Inflammatory macrophage treated with lipopolysaccharide for 4 hours (primary cell): Measurements from ENCODE around the gene GDE1.

Experiments
- DNase-seq: peaks from one replicate; pipeline ENCODE4 v3.0.0-alpha.2; 2020

GDE1 gene

GRCh38 chr16:19485611-19486010 lies 36.3 kb downstream of the GDE1 start:
- DNase-seq = no peak

GRCh38 chr16:19484096-19484495 lies 37.8 kb downstream of the GDE1 start:
- no peak for DNase-seq

- DNase-seq = no peak
These were observed 39.6 kb downstream of the GDE1 start for GRCh38 chr16:19482291-19482690.

GRCh38 chr16:19481769-19482168 lies 40.1 kb downstream of the GDE1 start:
- no peak for DNase-seq

- no peak for DNase-seq
These were observed 40.6 kb downstream of the GDE1 start for GRCh38 chr16:19481296-19481695.

GRCh38 chr16:19479302-19479721 lies 42.6 kb downstream of the GDE1 start:
- no peak for DNase-seq

GRCh38 chr16:19478505-19478904 lies 43.4 kb downstream of the GDE1 start:
- no peak for DNase-seq

- no peak for DNase-seq
These were observed 47.3 kb downstream of the GDE1 start for GRCh38 chr16:19474617-19475016.

- DNase-seq = no peak
These were observed 49.4 kb downstream of the GDE1 start for GRCh38 chr16:19472482-19472881.

GRCh38 chr16:19468300-19468699 lies 53.6 kb downstream of the GDE1 start:
- DNase-seq = no peak

- no peak for DNase-seq
These were observed 58.2 kb downstream of the GDE1 start for GRCh38 chr16:19463468-19464315.

GRCh38 chr16:19460397-19460796 lies 61.5 kb downstream of the GDE1 start:
- no peak for DNase-seq

- no peak for DNase-seq
These were observed 63.0 kb downstream of the GDE1 start for GRCh38 chr16:19458722-19459379.
